Neural progenitor cell (in vitro differentiated cells): ENCODE data around the gene PRND.

ENCODE experiments used
- EZH2 ChIP-seq: fragments of 200-600 bp; sonication (generic); IDR thresholded peaks from 2 replicates; pipeline ENCODE4 v1.6.1; 2017; ENCODE audit warnings: antibody characterized with exemption, mild to moderate bottlenecking, moderate library complexity
- TF ChIP-seq, protein P1 (sequence below): fragments of 200-600 bp; sonication (generic); IDR thresholded peaks from 2 replicates; pipeline ENCODE4 v1.5.1; 2017; ENCODE audit warnings: antibody characterized with exemption, mild to moderate bottlenecking

DNA sequence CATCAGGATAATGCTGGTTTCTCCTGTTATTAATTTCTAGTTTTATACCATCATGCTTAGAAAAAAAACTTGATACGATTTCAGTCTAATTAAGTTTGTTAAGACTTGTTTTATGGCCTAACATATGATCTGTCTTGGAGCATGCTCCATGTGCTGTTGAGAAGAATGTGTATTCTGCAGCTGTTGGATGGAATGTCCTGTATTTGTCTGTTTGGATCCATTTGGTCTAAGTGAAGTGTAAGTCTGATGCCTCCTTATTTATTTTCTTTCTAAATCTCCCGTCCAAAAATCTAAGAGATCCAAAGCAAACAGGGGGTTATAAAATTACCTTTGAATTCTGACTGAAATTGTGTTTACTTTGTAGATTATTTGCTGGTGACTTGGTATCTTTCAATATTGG is 30.0 kb upstream of the PRND start:
- TF ChIP-seq, protein P1, sequence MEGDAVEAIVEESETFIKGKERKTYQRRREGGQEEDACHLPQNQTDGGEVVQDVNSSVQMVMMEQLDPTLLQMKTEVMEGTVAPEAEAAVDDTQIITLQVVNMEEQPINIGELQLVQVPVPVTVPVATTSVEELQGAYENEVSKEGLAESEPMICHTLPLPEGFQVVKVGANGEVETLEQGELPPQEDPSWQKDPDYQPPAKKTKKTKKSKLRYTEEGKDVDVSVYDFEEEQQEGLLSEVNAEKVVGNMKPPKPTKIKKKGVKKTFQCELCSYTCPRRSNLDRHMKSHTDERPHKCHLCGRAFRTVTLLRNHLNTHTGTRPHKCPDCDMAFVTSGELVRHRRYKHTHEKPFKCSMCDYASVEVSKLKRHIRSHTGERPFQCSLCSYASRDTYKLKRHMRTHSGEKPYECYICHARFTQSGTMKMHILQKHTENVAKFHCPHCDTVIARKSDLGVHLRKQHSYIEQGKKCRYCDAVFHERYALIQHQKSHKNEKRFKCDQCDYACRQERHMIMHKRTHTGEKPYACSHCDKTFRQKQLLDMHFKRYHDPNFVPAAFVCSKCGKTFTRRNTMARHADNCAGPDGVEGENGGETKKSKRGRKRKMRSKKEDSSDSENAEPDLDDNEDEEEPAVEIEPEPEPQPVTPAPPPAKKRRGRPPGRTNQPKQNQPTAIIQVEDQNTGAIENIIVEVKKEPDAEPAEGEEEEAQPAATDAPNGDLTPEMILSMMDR: no peak
- TF ChIP-seq EZH2: no peak
